ENCODE data around the gene PRM1. TPM values are rescaled to one million over a fixed set of nuclear protein-coding genes. Genes with fewer than 3 reads are reported as not detected.
A peak's percentile ranks its signal among the peaks of the same experiment; 100 is the strongest.

PRM1 gene
- total and polyA plus RNA-seq, 2 of the 13 experiments (the other 11 are each of a cell fraction or from before 2014, with no cell fraction given) = not detected

GRCh38 chr16:11277607-11278337 lies 3.4 kb downstream of the PRM1 start (continued):
- TF ChIP-seq ZNF687 (CRISPR knock-in tag; IDR thresholded peaks at IDR 0.05) (no peak), ZNF556 (CRISPR knock-in tag; IDR thresholded peaks at IDR 0.05; ENCODE audit: borderline replicate concordance) (no peak), ZNF30 (CRISPR knock-in tag; IDR thresholded peaks at IDR 0.05) (no peak), ZNF431 (CRISPR knock-in tag; IDR thresholded peaks at IDR 0.05; ENCODE audit: borderline replicate concordance, low read depth) (no peak), KMT2A (CRISPR knock-in tag; IDR thresholded peaks at IDR 0.05) (no peak), ZNF354B (CRISPR knock-in tag; IDR thresholded peaks at IDR 0.05) (no peak), FOXK1 (CRISPR knock-in tag; IDR thresholded peaks at IDR 0.05; ENCODE audit: borderline replicate concordance, low read depth) (no peak), ZNF574 (CRISPR knock-in tag; IDR thresholded peaks at IDR 0.05) (no peak), FLYWCH1 (CRISPR knock-in tag; IDR thresholded peaks at IDR 0.05) (no peak), SNAPC4 (CRISPR knock-in tag; IDR thresholded peaks at IDR 0.05) (peak; percentile 27; the same call in 1 of the 2 replicates), NR2F6 (IDR thresholded peaks at IDR 0.05) (no peak), NR2F6 (CRISPR knock-in tag; IDR thresholded peaks at IDR 0.05) (no peak), ZNF501 (CRISPR knock-in tag; IDR thresholded peaks at IDR 0.05) (no peak), ZNF251 (CRISPR knock-in tag; IDR thresholded peaks at IDR 0.05) (no peak), NFE2 (CRISPR knock-in tag; IDR thresholded peaks at IDR 0.05) (no peak), NFYC (CRISPR knock-in tag; IDR thresholded peaks at IDR 0.05) (no peak), RELA (CRISPR knock-in tag; IDR thresholded peaks at IDR 0.05) (no peak), IRF2 (CRISPR knock-in tag; IDR thresholded peaks at IDR 0.05) (no peak), ERF (CRISPR knock-in tag; IDR thresholded peaks at IDR 0.05) (no peak), CAMTA2 (CRISPR knock-in tag; IDR thresholded peaks at IDR 0.05; ENCODE audit: borderline replicate concordance) (no peak)
